HG02763 (cell line): ENCODE measurements around the gene LRRC49.

Experiments
- ATAC-seq: cut with Tn5 transposase; IDR thresholded peaks from one replicate; pipeline ENCODE4 v1.9.1; 2021; ENCODE audit warnings: mild to moderate bottlenecking, moderate library complexity; ENCODE audit not compliant: unreplicated experiment

The LRRC49 gene

DNA sequence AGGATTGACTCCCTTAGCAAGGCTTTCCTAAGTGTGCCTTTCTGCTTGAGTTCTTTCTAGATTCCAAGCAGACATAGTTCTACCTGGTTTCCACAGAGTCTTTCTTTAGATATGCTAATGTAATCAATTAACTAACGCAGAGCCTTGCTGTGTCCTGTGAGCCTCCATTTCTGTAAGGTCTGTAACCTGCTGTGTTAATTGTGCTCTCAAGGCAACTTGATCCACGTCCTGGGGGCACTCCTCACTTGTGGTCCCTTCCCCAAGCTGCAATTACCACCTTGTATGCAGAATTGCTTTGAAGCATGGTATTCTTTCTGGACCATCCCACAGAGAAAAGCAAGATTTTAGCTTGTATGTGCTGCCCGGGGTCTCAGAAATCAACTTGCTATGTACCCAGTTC, 193.2 kb downstream of the LRRC49 start:
- no peak for ATAC-seq

DNA sequence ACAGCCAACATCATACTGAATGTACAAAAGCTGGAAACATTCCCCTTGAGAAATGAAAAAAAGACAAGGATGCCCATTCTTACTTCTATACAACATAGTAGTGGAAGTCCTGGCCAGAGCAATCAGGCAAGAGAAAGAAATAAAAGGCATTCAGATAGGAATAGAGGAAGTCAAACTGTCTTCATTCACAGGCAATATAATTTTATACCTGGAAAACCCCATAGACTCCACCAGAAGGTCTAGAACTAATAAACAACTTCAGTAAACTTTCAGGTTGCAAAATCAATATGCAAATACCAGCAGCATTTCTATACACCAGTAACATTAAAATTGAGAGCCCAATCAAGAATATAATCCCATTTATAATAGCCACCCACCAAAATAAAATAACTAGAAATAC, 195.5 kb downstream of the LRRC49 start:
- ATAC-seq = no peak

DNA sequence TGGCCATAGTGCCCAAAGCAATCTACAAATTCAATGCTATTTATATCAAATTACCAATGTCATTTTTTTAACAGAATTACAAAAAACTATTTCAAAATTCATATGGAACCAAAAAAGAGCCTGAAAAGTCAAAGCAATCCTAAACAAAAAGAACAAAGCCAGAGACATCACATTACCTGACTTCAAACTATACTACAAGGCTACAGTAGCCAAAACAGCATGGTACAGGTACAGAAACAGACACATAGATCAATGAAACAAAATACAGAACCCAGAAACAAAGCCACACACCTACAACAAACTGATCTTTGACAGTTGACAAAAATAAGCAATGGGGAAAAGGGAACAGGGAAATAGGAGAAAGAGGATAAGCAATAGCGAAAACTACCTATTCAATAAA, 196.1 kb downstream of the LRRC49 start:
- ATAC-seq = no peak

DNA sequence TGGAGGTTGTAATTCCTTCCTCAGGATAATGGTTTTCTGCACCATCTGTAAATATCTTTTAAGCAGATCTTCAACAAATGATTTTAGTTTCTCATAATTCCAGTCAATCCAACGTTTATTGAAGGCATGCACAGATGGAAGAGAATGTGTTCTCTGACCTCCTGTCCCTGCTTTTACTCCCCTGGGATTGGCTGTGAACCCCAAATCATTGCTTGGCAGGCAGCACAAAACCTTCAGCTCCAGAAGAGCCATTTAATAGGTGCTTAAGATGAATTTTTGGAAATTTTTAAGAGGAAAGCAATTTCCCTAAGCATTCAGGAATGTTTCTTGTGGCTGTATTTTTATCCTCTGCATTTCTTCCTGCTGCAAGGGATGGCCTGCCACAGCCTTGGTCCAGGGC, 197.2 kb downstream of the LRRC49 start:
- ATAC-seq = no peak

DNA sequence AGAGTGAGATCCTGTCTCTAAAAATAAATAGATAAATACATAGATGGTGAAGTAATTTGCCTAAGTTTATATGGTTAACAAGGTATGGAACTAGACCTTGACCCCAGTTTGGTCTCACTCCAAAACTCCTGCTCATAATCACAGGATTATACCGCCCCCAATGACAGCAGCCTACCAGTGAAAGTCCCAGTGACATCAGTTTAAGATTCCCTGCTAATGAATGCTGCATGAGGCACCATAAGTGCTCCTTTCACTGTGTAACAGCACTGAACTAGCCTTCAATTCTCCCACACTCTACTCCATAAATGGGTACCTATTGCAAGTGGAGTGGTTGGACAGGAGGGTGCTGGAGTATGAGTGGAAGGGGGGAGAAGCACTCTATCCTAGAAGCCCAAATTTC, 199.0 kb downstream of the LRRC49 start:
- ATAC-seq = no peak

DNA sequence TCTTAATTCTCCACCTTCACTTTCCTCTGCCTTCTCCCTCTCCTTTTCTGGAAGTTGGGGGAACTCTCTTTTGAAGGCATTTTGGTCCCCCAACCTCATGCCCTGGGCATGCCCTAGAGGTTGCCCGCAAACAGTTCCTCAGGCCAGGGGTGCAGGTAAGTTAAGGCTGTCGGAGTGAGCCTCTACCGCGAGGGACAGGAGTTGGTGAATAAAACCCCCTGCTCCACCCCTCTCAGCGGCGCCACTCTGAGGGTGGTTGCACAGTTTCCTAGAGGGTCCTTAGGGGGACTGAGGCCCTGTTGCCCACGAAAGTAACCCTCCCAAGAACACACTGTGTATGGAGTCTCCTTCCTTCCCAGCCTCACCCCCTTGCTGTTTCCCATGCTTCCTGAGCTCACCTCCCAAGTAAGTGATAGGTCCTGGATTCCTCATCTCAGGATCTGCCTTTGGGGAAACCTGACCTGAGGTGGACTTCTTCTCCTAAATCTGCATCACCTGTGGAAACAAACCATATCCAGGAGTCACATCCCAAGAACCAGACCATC, 199.5 kb downstream of the LRRC49 start:
- no peak for ATAC-seq

DNA sequence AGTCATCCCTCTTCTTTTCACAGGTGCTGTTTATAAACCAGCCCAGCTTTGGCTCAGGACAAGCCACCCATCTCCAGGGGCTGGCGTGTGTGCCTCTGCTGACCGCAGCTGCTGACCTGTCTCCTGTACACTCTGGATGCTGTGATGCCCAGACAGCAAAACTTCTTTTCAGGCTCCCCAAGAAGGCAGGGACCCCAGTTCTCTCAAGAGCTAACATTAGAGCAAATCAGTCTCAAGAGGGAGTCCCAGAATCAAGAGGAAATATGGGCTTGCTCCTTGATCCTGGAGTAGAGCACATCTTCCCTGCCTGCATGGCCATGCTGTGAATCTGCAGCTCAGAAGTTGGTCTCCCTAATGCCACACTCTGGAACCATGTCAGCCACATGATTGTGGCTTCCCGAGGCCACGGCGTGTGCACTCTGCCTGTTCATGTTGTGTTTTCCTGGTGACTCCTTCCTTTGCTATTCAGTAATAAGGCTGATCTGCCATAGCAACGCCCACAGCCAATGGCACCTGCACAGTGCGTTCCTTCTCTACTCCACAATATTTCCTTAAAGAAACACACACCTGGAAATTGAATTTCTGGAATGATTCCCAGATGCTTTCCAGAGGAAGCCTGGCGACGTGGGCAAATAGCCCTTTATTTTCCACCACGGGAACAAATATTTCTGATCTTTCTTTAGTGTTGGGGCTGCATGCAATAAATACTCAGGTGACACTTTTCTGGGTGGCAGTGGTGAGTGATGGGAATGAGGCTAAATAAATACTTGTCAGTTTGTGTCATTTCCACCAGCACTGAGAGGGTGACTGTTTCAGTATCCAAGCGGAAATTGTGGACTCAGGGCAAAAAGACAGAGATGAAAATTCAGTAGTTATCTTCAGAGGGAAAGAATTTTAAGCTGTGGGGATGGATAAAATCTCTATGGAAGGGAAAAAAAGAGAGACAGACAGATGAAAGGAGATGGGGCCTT, 200.7 kb downstream of the LRRC49 start:
- no peak for ATAC-seq

DNA sequence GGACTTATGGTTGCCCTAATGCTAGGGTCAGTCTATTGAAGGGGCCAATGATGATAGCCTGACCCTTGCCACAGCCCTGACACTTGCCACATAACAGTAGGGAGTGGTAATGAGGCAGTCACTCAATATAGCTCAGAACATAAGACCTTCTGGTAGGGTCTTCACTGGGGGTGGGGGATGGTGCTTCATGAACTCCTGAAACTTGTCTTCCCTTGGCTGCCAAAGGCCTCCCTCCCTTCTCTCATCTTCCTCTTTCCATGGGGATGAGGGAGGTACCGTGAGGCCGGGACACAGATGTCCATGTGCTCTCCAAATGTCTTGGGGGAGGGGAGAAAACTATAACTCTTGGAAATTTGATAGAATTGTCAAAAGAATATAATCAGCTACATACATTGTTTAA, 201.5 kb downstream of the LRRC49 start:
- ATAC-seq = no peak

DNA sequence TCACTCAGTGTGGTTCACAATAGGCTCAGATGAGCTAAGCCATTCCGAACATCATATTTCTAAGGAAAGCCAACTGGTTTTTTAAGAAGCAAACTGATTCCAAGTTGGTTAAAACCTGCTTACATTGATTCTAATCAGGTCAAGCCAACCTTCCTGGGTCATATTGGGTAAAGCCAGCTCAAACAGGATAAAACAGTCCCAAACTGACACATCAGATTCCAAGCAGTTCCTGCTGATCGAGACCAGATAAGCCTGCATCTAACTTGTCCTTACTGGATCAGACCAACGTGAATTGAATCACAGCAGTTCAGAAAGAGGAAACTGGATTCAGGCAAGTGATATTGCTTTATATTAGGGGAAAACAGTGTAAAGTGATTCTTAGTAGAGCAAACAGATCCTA, 204.1 kb downstream of the LRRC49 start:
- ATAC-seq = no peak

DNA sequence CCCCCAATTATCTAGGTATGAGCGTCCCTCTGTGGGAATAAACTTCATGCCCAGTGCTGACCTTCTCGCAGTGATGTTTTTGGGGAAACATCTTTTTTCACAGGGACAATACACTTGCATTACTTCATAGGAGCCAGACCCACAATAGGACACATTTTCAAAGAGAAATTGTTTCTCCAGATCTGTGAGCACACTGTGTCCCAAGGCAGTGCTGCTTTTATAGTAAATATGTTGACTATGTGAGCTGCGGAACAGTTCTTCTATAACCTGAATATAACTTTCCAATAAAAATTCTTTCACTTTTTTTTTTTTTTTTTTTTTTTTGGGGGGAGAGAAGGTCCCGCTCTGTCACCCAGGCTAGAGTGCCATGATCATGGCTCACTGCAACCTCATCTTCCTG, 205.3 kb downstream of the LRRC49 start:
- ATAC-seq = no peak

DNA sequence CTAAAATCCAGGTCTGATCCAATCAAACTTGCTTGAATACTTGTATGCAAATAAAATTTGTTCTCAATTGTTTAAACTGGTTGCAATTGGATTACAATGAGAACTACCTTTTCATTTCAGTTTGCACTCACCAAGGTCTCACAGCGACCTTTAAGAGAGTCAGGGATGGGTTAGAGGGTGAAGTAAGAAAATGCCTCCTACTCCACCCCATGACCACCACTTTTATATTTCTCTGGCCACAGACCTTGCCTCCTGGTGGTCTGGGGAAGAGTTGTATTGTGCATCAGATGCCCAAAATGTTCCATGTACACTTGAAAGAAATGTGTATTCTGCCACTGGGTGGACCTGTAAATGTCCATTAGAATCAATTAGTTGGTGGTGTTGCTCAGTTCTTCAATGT, 206.3 kb downstream of the LRRC49 start:
- ATAC-seq = no peak
